Measurements from ENCODE around the gene ACOT7. TPM values are rescaled to one million over a fixed set of nuclear protein-coding genes. Genes with fewer than 3 reads are reported as not detected.

ACOT7 gene, protein sequence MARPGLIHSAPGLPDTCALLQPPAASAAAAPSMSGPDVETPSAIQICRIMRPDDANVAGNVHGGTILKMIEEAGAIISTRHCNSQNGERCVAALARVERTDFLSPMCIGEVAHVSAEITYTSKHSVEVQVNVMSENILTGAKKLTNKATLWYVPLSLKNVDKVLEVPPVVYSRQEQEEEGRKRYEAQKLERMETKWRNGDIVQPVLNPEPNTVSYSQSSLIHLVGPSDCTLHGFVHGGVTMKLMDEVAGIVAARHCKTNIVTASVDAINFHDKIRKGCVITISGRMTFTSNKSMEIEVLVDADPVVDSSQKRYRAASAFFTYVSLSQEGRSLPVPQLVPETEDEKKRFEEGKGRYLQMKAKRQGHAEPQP
- 68.1 and 157 TPM in 2 replicates for polyA plus RNA-seq (2011; rRNA removed)
- 24.9 and 28.0 TPM in 2 replicates for polyA minus RNA-seq (2011; rRNA and poly(A)+ RNA removed)

DNA sequence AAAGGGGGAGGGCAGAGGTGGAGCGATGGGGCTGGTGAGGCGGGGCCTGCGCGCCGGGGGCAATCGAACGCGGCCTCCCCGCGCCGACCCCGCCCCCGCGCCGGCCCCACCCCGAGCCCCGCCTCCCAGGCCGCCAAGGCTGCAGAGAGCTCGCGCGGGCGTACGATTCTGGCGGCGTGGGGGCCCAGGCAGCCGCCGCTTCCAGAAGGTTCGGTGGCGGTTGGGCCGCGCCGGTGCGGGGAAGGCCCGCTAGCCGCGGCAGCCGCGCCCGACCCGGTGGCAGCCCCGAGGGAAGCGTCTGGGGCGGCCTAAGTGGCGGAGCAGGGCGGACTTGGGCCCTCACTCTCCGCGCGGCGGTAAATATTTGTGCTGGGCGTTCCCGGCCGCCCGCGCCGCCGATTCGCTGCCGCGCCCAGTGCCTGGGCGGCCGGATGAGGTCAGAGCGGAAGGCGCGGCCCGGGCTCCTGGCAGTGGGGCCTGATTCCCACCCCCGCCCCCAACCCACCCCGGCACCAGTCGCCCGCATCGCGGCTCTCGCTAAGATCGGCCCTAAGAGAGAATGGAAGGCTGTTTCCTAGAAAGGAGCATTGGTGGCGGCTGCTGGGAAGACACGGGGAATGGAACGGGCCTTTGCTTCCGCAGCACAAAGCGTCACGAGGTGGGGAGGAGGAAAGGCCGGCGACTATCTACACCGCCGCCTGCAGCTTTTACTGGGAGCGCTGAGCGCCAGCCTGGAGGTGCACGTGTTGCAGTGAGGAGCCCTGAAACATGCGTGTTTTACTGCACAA is at the start of gene ACOT7:
ACOT7 (minus strand) TSS at position 368 of the 788 bp plus-strand sequence. CDS start 368 bp downstream, outside the sequence.
- DNase-seq (ENCODE audit: low read depth), result peak; percentile 44
- H3K4me3 ChIP-seq (ENCODE audit: low read depth, low read length), result peak within 1 kb of the TSS; percentile 72
- CTCF ChIA-PET, result interaction anchor here (0.7 to 3.3 kb wide), 7 partner anchors 11 to 147 kb away, joined by 3 to 22 read pairs (median 3); partner anchors contain the start of gene PLEKHG5
- POLR2A ChIA-PET, result interaction anchor here (0.6 kb wide), 1 partner anchor 63 kb away, joined by 5 read pairs; no protein-coding TSS in a partner anchor
- TF ChIP-seq, protein P1, sequence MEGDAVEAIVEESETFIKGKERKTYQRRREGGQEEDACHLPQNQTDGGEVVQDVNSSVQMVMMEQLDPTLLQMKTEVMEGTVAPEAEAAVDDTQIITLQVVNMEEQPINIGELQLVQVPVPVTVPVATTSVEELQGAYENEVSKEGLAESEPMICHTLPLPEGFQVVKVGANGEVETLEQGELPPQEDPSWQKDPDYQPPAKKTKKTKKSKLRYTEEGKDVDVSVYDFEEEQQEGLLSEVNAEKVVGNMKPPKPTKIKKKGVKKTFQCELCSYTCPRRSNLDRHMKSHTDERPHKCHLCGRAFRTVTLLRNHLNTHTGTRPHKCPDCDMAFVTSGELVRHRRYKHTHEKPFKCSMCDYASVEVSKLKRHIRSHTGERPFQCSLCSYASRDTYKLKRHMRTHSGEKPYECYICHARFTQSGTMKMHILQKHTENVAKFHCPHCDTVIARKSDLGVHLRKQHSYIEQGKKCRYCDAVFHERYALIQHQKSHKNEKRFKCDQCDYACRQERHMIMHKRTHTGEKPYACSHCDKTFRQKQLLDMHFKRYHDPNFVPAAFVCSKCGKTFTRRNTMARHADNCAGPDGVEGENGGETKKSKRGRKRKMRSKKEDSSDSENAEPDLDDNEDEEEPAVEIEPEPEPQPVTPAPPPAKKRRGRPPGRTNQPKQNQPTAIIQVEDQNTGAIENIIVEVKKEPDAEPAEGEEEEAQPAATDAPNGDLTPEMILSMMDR (IDR thresholded peaks at IDR 0.05; ENCODE audit: insufficient read depth, low read depth, low read length), result peak; percentile 31; the same call in 1 of the 2 replicates
- no peaks in the 10 kb centered on the region; the same call in 1 of the 2 replicates for H3K27me3 ChIP-seq (ENCODE audit: control insufficient read depth, insufficient read depth, low read length)
- H3K36me3 ChIP-seq (ENCODE audit: control insufficient read depth, insufficient read depth, low read length), result no peaks in the 10 kb centered on the region

DNA sequence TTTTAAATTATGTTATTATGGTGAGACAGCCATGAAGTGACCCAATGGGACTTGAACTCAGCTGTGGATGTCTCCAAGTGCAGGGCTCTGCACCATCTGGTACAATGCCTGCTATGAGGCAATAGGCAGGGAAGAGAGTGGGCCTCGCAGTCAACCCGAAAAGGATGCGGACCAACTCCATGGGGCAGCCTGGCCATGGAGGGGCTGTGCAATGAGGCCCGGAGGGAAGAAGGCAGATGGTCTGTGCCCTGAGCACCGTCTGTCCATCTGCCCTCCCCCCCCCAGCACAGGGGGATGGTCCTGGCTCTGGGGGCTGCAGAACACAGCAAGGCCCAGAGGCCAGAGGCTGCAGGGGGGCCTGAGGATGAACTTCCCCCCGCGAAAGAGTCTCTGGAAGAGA is 48.0 kb upstream of the ACOT7 start:
- no peak overlapping the region for H3K4me3 ChIP-seq (ENCODE audit: low read depth, low read length)
- POLR2A ChIA-PET, result no interaction called here
- H3K36me3 ChIP-seq (ENCODE audit: control insufficient read depth, insufficient read depth, low read length), result no peaks in the 10 kb centered on the region
- peaks cover 17% of the 10 kb centered on the region for H3K27me3 ChIP-seq (ENCODE audit: control insufficient read depth, insufficient read depth, low read length)
- TF ChIP-seq, protein P1 (IDR thresholded peaks at IDR 0.05; ENCODE audit: insufficient read depth, low read depth, low read length), result no peak
- CTCF ChIA-PET, result interaction anchor here (1.2 to 7.7 kb wide), 5 partner anchors 9 to 195 kb away, joined by 4 to 62 read pairs (median 20); no protein-coding TSS in a partner anchor
- DNase-seq (ENCODE audit: low read depth), result no peak

DNA sequence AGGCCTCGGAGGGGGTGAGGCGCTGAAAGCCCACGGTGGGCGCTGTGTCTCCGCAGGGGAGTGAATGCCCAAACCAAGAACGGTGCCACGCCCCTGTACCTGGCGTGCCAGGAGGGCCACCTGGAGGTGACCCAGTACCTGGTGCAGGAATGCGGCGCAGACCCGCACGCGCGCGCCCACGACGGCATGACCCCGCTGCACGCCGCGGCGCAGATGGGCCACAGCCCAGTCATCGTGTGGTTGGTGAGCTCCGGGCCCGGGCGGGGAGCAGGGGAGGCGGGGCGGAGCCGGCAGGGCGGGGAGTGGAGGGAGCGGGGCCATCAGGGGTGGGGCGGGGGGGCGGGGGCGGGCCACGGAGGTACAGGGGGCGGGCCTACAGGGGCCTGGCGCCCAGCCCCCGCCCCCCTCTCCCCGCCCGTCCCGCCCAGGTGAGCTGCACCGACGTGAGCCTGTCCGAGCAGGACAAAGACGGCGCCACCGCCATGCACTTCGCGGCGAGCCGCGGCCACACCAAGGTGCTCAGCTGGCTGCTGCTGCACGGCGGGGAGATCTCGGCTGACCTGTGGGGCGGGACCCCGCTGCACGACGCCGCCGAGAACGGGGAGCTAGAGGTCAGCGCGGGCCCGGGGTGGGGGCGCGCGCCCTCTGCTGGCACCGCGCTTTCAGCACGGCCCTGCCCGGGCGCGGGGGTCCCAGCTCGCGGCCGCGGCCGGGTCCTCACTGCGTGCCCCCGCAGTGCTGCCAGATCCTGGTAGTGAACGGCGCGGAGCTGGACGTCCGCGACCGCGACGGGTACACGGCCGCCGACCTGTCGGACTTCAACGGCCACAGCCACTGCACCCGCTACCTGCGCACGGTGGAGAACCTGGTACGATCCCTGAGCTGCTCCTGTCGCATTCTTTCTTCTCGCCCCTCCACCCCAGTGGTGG is 46.9 kb upstream of the ACOT7 start:
- Histone ChIP-seq H3K36me3 (ENCODE audit: control insufficient read depth, insufficient read depth, low read length) (no peaks in the 10 kb centered on the region), H3K27me3 (ENCODE audit: control insufficient read depth, insufficient read depth, low read length) (peaks cover 14% of the 10 kb centered on the region), H3K4me3 (ENCODE audit: low read depth, low read length) (no peak overlapping the region)
- no peak for DNase-seq (ENCODE audit: low read depth)
- TF ChIP-seq, protein P1 (IDR thresholded peaks at IDR 0.05; ENCODE audit: insufficient read depth, low read depth, low read length), result no peak
- ChIA-PET POLR2A (no interaction called here), CTCF (interaction anchor here (0.7 to 7.7 kb wide), 12 partner anchors 10 to 194 kb away, joined by 3 to 66 read pairs (median 15); partner anchors contain the start of genes ESPN and HES2)

DNA sequence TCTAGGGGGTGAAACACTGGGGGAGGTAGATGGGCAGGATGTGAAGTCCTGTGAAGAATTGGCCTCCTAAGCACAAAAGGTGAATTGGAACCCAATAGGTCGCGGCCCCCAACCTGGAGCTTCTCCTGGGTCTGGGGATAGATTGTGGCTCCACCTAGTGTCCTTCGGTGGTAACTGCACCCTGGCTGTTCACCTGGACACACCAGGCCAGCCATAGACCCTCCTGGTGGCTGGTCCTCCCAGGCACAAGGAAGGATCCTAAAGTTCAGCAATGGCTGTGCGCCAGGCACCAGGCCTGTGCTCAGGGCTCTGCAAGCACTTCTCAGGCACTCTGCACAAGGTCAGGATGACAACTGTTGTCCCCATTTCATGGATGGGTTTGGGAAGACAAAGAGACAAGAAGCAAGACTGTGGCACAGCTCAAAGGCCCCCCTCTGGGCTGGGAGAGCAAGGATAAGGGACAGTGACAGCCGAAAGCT is 44.5 kb upstream of the ACOT7 start:
- ChIA-PET POLR2A (no interaction called here), CTCF (interaction anchor here (0.6 to 7.7 kb wide), 34 partner anchors 9 to 780 kb away, joined by 3 to 66 read pairs (median 5); partner anchors contain the start of genes ACOT7, ESPN, HES2 and NOL9)
- no peak for DNase-seq (ENCODE audit: low read depth)
- H3K27me3 ChIP-seq (ENCODE audit: control insufficient read depth, insufficient read depth, low read length), result peaks cover 14% of the 10 kb centered on the region
- no peaks in the 10 kb centered on the region for H3K36me3 ChIP-seq (ENCODE audit: control insufficient read depth, insufficient read depth, low read length)
- H3K4me3 ChIP-seq (ENCODE audit: low read depth, low read length), result no peak overlapping the region
- TF ChIP-seq, protein P1 (IDR thresholded peaks at IDR 0.05; ENCODE audit: insufficient read depth, low read depth, low read length), result peak; percentile 91

Data from BJ (cell line).